SHP77 treated with DMSO at 0.1 percent for 48 hours (cell line): ENCODE results near the gene LMCD1.
"Not testable (repeated sequence)": the region's sequence is repeated elsewhere in the genome, so short reads cannot be mapped to it uniquely, and the experiment has no call there.

Source experiments
- DNase-seq: peaks from one replicate; lab custom pipeline; 2025; lab: John Stamatoyannopoulos, UW

The LMCD1 gene

DNA sequence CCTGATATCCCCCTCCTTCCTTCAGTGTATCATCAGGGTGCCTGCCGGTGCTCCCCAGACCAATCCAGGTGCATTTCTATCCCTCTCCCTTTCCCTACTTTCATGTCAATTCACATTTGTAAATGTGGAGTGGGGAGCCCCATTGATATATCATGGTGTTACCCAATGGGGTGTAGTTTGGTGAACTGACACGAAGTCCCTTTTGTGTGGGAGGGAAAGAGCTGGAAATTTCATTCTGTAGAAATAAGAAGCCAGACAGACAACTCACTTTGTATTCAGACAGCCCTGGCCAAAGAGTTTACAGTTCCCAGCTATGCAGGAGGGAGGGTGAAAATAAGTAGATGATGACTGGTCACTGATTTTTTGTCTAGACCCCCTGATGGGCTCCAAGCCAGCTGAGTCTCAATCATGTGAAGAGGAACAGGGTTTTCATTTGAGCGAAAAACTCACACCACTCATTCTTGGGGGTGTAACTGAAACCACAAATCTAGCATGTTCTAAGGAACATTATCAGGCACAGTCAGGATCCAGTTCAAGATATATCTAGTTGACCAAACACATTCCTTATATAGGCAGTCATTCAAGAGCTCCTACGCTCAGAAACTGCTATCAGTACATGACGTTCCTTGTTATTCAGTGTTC is 58.9 kb downstream of the LMCD1 start:
- no peak for DNase-seq

DNA sequence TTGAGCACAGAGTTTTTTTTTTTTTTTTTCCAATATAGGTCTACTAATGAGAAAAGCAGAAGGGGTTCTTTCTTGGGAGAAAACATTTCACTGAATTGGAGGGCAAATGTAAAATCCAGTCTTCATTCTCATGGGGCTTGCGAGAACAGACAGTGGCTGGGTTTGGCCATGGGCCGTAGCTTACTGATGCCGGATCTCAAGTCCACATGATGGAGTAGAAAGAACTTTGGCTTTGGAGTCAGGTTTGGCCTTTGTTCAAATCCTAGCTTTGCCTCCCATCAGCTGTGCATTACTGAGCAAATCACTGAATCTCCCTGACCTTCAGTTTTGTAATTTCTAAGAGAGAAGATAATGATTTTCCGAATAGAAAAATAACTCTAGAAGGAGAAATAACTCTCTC is 59.7 kb downstream of the LMCD1 start:
- no peak for DNase-seq

DNA sequence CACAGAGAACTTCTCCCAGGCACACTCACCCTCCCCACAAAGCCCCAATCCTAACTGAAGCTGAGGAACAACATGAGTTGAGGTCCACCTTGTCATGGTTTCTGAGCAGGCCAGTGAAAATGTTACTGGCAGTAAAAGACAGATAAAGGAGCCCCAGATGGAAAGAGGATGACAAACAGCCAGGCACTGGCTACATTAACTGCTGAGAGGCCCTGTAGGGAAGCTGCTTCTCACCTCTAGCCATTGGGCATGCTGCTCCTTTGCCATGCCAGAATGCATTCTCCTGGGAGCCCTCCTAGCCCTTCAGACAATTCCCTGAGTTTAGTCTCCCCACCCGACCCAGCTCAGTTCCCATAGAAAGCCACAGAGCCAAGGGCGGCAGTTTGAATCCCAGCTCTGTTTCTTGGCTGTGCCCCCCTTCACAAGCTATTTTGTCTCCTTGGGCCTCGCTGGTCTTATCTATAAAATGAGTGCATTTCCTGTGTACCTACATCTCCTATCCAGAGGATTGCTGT is 60.5 kb downstream of the LMCD1 start:
- DNase-seq, result no peak

DNA sequence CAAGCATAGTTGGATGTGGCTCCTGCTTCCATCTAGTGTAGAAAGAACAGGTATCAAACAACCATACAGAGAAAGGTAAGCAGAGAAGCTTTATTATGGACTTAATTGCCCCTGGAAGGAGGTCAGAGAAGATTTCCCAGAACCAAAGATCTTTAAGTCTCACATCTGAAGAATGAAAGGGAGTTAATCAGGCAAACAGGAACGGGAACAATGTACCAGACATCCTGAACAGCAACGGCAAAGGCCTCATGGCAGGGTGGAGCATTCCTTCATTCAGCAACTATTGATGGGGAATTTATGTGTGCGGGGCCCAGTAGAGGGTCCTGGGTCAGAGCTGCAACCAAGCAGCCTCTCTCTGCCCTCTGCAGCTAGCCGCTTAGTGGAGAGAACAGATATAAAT is 61.5 kb downstream of the LMCD1 start:
- DNase-seq, result no peak

DNA sequence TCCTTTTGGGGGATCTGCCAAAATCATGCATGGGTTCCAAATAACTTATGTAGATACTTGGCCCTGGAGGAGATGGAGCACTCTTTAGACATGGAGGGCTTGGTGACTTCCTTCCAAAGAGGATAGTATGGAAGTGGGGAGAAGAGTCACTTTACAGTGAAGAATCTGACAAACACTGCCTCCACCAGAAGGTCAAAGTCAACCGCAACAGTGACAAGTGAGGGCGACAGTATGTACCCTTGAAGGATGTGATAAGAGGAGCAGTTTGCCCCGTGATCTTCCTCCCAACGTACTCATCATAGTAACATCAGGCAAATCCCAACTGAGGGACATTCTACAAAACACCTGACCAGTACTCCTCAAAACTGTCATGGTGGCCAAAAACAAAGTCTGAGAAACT is 62.0 kb downstream of the LMCD1 start:
- no peak for DNase-seq

DNA sequence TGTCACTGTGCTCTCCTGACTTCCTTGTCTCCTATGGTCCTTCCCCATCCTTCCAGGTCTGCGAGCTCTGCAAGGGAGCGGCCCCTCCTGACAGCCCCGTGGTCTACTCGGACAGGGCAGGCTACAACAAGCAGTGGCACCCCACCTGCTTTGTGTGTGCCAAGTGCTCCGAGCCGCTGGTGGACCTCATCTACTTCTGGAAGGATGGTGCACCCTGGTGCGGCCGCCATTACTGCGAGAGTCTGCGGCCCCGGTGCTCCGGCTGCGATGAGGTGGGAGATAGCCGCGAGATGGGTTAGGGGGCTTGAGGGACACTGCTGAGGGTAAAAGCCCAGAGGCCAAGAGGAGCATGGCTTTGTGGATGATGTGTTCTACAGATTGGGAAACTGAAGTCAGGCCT is 63.8 kb downstream of the LMCD1 start:
- no peak for DNase-seq

DNA sequence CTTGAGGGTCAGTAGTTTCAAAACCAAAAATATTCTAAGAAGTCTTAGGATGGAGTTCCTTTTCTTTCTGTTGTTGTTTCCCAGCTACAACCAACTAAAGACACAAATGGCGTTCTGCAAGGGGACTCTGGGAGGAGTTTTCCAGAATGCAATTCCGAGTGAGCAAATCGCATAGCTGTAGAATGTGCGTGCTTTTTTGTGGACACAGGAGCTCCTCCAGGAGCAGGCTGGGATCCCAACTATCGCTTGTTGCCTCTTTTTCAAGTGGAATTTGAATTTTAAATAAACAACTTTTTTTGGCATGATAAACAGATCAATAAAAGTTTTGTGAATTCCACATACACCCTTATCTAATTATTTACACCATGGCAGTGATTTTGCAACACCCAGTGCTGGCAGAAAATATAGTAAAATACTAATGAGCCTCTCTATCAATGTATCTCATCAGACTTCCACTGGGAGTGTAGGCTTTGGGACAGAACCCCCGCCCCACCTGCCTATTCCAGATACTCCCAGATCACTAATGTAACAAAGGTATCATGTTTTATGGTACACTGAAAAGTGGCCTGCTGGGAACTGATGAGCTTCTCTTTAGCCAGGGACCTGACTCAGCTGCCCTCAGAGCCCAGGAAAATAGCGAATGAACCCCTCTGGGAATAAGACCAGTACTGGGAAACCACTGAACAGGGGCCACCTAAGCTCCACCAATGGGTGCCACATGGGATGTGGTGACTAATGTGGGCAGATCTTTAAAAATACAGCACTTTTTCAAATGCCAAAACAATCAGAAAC is 66.4 kb downstream of the LMCD1 start:
- DNase-seq, result no peak

DNA sequence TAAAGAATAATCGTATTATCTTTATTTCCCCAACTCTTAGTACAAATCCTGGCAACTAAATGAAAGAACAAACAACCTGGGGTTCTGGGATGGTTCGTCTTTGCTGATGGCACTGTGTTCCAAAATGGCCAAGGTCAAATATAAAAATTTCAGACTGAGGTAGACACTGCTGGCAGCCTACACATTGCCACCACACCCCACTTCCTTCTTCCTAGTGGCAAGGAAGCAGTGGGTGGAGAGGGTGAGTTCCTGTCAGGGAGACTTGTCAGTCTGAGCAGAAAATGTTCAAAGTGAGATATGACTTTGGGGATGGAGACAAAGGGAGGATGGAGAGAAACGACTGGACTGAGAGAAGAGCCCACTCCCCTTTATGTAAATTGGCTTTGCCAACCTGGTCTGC is 69.6 kb downstream of the LMCD1 start:
- DNase-seq, result no peak

DNA sequence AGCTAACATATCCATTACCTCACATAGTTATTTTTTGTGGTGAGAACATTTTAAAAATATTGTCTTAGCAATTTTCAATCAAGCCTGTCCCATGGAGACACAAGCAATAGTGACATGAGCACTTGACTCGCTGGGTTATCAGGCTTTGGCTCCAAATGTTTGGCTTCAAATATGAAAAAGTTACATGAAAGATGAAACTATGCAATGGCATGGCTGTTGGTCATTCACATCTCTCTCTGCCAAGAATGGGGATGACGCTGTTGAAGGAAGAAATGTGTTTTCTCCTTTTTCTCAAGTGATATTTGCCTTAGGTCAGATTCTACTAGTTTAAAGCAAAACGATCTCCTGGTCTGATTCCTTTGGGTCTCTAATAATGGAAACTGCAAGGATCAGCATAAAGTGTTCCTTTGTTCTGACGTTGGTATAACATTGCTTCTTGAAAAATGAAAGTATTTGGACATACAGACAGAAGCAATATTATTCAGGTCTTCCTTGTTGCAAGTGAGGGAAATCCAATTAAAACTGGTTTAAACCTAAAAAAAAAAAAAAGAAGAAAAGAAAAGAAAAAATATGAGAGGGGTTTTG is 71.8 kb downstream of the LMCD1 start:
- no peak for DNase-seq

DNA sequence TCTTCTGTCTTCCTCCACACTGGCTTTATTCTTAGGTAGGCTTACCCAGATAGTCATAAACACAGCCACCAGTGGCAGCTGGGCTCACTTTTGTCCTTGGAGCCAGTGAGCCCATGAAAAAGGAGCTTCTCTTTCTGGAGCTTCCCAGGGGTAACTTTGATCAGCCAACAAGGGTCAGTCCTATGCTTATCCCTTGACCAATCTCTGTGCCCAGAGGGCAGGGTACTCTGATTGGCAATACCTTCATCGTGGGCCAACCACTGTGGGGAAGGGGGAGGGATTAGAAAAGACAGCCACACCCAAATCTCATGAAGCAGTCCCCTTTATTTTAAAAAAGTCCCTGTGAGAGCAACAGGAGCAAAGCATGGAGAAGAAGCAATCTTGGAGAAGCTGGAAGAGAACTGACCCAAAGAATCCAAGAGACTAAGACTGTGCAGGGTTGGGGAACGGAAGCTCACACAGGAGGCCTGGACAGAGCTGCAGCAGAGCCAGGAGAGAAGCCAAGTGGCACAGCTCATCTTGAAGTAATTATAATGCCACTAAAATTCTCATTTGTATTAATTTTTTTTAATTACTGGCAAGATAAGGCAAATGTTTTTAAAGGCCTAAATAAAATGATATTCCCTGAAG is 72.5 kb downstream of the LMCD1 start:
- no peak for DNase-seq

DNA sequence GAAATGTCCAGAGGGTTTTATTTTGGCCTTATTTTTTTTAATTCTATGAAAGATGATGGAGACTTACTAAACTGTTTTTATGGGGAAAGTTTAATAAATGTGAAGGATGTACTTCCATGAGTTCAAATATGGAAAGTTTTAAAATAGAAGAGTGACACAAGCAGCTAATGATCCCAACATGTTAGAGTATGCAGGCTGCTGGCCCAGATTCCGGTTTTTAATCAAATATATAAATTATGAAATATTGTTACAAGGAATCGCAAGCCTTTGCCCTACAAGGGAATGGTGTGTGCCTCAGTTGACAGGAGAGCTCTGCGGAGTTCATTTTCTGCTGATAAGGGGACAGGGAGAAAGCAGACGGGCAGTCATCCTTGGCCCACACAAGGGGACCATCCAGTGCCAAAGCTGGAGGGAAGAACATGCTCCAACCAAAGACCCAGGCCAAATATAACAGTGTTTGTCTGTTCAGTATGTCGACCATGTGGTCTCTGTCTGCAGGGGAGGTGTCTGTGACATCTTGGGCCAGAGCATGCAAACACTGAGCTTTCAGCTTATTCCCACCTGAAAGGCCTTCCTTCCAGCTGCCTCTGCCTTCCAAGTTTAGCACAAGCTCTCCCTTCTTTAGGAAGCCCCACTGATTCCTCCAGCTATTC is 73.2 kb downstream of the LMCD1 start:
- DNase-seq, result no peak

DNA sequence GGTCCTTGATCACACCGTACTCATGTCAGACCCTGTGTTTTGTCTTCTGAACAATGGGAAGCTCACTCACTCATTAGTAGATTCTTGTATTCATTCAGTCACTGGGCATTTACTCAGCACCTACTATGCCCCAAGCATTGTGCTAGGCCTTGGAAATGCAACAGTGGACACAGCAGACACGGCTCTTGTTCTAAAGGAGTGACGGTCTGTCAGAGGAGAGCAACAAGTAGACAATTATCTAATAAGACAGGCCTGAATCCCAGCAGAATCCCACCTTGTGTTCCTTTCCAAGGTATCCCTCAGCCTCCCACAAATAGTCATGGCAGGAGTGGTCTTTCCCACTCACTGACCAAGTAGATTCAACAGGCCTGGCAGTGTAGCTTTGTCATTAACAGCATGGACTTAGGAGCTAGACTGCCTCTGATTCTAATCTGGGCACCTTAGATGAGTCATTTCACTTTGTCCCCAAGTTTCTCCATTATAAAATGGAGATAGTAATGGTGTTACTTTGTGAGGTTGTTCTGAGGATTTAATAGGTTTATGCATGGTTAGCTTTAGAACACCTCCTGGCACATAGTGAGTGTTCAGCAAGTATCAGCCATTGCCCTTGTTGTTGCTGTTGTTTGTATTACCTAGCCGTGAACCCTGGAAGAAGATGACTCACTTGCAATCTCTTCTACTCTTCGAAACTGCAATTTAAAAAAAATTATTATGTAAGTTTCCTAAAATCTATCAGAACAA is 73.9 kb downstream of the LMCD1 start:
- DNase-seq, result no peak

DNA sequence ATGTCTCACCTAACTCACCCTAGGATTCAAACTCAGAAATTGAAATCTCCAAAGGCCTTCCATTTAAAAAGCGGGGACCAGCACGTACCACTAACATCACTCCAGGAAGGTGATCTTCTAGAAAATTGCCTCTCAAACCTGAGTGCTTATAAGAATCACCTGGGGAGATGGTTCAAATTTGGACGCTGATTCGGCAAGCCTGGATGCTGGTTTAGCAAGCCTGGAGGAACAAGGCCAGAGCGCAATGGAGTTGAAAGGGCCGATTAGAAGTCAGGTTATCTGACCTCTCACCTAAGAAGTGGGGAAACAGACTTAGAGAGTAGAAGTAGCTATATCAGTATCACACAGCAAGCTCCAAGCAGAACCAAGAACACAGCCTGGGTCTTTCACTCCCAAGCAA is 74.8 kb downstream of the LMCD1 start:
- no peak for DNase-seq

DNA sequence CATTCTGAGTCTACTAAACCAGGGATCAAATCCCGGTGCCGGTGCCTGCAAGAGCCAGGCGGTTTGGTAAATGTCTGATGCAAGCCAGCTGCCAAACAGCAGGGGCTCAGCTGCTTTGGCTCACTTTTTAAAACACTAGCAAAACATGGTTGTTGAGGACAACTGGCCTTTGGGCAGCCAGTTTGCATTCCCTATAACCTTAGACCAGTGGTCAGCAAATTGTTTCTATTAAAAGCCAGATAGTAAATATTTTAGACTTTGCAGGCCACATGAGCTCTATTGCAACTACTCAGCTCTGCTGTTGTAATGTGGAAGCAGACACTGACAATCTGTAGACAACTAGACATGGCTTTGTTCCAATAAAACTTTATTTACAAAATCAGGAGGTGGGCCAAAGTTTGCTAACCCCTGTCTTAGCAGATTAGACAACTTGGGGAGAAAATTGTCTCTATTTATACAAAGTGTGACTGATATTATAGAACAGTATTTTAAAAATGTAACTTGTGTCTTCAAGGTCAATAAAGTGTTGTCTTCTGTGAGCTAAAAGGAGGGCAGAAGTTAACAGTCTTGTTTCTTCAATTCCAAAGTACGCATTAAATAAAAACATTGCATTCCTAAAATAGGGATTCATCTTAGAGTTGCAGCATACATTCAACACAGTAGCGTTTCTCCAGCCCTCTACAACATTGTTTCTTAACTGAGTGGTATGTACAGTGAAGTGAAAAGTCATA is 75.4 kb downstream of the LMCD1 start:
- no peak for DNase-seq

DNA sequence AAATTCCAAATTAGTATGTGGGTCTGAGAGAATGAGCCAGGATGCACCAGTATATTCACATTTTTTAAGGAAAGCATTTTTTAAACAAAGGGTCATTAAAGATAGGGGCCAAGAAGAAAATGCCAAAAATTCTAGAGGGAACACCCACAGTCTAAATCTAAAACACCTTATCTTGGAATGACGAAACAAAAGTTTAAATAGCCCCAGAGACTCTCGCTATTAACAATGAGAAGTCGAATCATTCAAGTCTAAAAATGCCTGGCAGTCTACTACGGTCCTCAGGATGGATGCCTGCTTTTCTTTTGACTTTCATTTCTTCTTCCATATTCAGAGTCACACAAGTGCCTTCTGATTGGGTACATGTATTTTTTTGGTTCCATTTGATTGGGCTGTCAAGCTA is 76.7 kb downstream of the LMCD1 start:
- no peak for DNase-seq

DNA sequence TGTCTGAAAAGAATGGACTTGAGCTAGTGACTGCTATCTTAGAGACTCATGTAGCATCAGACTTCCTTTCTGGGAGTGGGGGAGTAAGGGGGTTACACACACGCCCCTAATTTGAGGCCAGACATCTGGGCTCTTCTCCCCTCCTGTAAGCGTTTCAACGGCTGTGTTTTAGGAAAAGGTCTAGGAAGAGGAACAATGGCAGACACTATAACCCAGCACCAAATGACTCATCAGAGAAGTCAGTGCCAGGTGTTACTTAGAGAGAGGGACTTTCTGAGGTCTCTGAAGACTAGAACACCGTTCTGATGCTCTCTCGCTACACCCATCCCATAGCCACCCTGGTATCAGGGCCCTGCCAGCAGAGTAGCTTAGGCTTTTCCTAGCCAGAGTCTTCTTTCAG is 77.5 kb downstream of the LMCD1 start:
- DNase-seq, result no peak

DNA sequence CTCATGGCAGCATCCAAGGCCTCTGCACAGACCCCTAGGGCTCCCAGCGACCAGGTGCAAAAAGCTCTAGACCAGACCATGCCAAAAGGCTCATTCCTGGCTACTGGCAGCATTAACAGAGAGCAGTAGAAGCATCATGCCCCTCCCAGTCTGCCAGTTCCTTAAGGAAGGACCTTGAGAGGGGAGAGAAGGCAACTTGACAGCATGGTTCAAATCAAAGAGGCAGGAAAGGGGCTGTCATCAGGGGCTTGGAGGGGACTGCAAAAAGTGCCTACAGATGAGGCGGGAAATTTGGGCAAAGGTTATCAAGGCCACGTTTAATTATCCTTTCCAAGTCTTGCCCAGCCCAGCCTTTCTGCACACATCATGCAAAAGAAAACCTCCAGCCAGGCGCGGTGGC is 78.3 kb downstream of the LMCD1 start:
- DNase-seq, result no peak

DNA sequence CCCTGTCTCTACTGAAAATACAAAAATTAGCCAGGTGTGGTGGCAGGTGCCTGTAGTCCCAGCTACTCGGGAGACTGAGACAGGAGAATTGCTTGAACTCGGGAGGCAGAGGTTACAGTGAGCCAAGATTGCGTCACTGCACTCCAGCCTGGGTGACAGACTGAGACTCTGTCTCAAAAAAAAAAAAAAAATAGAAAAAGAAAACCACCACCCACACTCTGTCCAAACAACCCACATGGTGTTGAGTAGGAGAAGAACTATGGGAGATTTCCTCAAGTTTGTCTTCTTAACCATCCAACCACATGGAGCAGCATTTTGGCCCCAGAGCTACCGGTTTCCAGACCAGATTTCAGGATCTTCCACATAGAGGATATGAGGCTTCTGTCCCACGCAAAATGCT is 78.8 kb downstream of the LMCD1 start:
- not testable (repeated sequence) for DNase-seq

DNA sequence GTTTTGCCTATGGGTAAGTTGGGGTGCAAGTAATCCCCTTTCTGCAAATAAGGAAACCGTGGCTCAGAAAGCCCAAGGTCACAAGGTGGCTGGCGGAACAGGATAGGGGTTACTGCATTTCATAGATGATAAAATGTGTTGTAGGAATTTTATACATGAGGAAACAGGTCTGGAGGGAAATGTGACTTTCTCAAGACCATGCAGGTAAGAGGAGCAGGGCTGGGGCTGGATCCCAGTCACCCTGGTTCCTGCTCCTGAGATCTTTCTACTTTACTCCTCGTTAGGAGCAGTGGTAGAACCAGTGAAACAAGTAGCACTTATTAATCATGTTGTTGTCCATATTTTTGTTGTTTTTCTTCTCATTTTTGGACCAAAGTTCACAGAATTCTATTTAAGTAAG is 79.8 kb downstream of the LMCD1 start:
- no peak for DNase-seq

DNA sequence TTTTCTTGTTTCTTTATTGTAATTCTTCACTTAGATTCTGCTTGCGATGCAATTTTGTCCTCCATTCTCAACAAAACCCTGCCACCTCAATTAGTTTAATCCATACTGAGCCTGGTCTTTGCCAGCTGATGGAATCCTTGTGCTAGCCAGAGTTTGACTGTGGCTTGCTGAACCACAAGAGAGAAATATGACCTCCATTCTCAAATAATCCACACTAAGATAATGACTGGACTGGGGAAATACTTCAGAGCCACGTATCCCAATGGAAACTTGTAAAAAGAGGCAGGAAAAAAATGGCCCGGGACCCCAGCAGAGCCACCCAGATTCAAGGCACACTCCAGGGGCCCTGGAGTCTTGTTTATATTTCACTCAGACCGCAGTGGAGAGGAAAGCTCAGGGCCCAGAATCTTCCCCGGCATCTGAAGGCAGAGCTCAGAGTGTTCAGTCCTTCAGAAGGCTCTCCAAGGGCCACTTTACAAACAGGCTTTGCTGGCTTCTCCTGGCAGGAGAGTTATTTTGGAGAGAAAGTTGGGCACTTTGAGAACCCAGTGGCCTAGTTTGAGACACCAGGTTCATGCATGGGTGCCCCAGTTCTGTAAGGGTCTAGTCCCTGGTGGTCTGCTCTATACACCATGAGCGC is 80.3 kb downstream of the LMCD1 start:
- DNase-seq, result no peak
